DND-41 (cell line): Measurements from ENCODE around the gene EZH1.

ENCODE experiments used
- ATAC-seq: fragments of 200-7000 bp; cut with Tn5 transposase; 3 replicates; pipeline ENCODE4 v1.9.1; 2021; ENCODE audit warnings: low read depth; ENCODE audit not compliant: insufficient read depth
- DNase-seq: peaks from one replicate; pipeline ENCODE4 v3.0.0-alpha.2; 2020
- H2AFZ ChIP-seq: 2 replicates; pipeline ENCODE4 v1.6.0; 2012; ENCODE audit warnings: low read depth, low read length
- H3K27ac ChIP-seq: 2 replicates; pipeline ENCODE4 v1.5.1; 2012; ENCODE audit warnings: low read length, inconsistent platforms
- H3K27me3 ChIP-seq: fragments of 200-600 bp; sonication (generic); 2 replicates; pipeline ENCODE4 v1.6.0; 2012; ENCODE audit warnings: low read length, mild to moderate bottlenecking, inconsistent platforms; ENCODE audit not compliant: insufficient read depth, poor library complexity
- H3K36me3 ChIP-seq: 2 replicates; pipeline ENCODE4 v1.5.1; 2012; ENCODE audit warnings: low read length, inconsistent platforms; ENCODE audit not compliant: insufficient read depth
- H3K4me1 ChIP-seq: 2 replicates; pipeline ENCODE4 v1.5.1; 2012; ENCODE audit warnings: mild to moderate bottlenecking, low read length; ENCODE audit not compliant: insufficient read depth
- H3K4me2 ChIP-seq: 2 replicates; pipeline ENCODE4 v1.6.0; 2012; ENCODE audit warnings: mild to moderate bottlenecking, moderate library complexity, low read length, inconsistent platforms; ENCODE audit not compliant: insufficient read depth
- H3K4me3 ChIP-seq, 2 experiments: fragments of 200-600 bp in 1 of 2; shearing (Covaris generic) in 1 of 2; 2 replicates each; pipeline ENCODE4 v1.5.1; 2012 to 2016; ENCODE audit warnings: inconsistent platforms in 2 of 2, low read length in 2 of 2, mild to moderate bottlenecking in 2 of 2, low read depth in 1 of 2, moderate library complexity in 1 of 2
- H3K79me2 ChIP-seq: 2 replicates; pipeline ENCODE4 v1.6.0; 2012; ENCODE audit warnings: low read length, inconsistent platforms; ENCODE audit not compliant: insufficient read depth
- H3K9ac ChIP-seq: 2 replicates; pipeline ENCODE4 v1.6.0; 2012; ENCODE audit warnings: low read depth, mild to moderate bottlenecking, inconsistent platforms, low read length, moderate library complexity
- H3K9me3 ChIP-seq: 2 replicates; pipeline ENCODE4 v1.5.1; 2012; ENCODE audit warnings: low read length, moderate library complexity, mild to moderate bottlenecking, inconsistent platforms; ENCODE audit not compliant: insufficient read depth, severe bottlenecking
- H4K20me1 ChIP-seq: 2 replicates; pipeline ENCODE4 v1.6.0; 2012; ENCODE audit warnings: low read length; ENCODE audit not compliant: insufficient read depth
- EZH2 ChIP-seq: IDR thresholded peaks from 3 replicates; pipeline ENCODE4 v1.6.1; 2012; ENCODE audit warnings: borderline replicate concordance, low read depth, mild to moderate bottlenecking, moderate library complexity, low read length, inconsistent platforms; ENCODE audit not compliant: severe bottlenecking
- TF ChIP-seq, protein P1 (sequence below): IDR thresholded peaks from 2 replicates; pipeline ENCODE4 v1.5.1; 2012; ENCODE audit warnings: borderline replicate concordance, low read length, moderate library complexity, mild to moderate bottlenecking; ENCODE audit not compliant: poor library complexity, severe bottlenecking; ENCODE audit errors: extremely low read depth

The EZH1 gene

DNA sequence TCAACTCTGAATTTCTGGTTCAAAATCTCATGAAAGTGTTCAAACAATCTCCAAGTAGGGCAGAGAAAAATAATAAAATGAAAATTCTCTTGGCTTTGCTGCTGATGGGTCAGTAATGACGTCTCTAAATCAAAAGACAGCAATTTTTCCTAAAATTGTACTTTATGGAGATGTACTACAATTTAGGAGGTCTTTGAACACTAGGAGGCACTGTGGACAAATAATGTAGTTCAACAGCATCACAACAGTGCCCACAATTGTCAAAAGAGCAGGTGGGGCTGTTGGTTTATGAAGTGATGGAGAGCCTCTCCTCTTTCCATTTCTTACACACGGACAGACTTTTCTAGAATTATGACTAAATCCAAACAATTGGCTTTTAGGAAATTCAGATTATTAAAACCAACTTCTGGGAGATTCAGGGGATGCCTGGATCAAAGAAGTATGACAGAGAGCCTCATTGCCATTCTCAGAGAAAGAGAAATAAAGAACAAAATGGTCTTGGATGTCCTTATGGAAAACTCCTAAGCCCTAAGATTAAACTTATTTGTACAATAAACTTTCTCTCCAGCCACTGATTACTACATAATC lies 23.8 kb downstream of the EZH1 start:
- no peaks in the 10 kb centered on the region for H3K9me3 ChIP-seq
- DNase-seq (peak; percentile 45), ATAC-seq (peak; percentile 89)
- no peak overlapping the region for H3K4me2 ChIP-seq
- no peak overlapping the region for H3K9ac ChIP-seq
- no peak overlapping the region for H2AFZ ChIP-seq
- H3K27ac ChIP-seq = no peak overlapping the region
- H3K4me1 ChIP-seq = no peaks in the 10 kb centered on the region
- no peaks in the 10 kb centered on the region for H3K27me3 ChIP-seq
- H3K79me2 ChIP-seq = no peaks in the 10 kb centered on the region
- TF ChIP-seq, protein P1, sequence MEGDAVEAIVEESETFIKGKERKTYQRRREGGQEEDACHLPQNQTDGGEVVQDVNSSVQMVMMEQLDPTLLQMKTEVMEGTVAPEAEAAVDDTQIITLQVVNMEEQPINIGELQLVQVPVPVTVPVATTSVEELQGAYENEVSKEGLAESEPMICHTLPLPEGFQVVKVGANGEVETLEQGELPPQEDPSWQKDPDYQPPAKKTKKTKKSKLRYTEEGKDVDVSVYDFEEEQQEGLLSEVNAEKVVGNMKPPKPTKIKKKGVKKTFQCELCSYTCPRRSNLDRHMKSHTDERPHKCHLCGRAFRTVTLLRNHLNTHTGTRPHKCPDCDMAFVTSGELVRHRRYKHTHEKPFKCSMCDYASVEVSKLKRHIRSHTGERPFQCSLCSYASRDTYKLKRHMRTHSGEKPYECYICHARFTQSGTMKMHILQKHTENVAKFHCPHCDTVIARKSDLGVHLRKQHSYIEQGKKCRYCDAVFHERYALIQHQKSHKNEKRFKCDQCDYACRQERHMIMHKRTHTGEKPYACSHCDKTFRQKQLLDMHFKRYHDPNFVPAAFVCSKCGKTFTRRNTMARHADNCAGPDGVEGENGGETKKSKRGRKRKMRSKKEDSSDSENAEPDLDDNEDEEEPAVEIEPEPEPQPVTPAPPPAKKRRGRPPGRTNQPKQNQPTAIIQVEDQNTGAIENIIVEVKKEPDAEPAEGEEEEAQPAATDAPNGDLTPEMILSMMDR = peak; percentile 81
- TF ChIP-seq EZH2 = no peak
- H3K36me3 ChIP-seq = peaks cover 79% of the 10 kb centered on the region
- no peak overlapping the region for H3K4me3 ChIP-seq
- no peaks in the 10 kb centered on the region for H4K20me1 ChIP-seq

DNA sequence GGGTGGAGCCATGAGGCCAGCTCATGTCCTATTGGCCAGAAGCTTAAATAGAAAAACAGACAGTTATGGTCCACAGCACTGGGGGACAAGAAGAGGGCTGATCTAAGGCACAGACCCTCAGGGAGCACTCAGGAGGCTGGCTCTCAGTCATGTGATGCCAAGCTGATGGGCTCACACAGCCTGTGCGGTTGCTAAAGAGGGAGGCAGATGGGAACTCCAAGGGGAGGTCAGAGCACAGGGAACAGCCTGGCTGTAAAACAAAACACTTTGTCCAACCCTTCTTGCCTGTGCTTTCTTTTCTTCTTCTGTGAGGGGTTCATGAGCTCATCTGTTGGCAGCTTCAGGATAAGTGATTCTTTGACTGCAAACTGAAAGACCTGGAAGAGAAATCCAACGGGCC lies 35.3 kb downstream of the EZH1 start:
- Histone ChIP-seq H3K79me2 (no peaks in the 10 kb centered on the region), H3K36me3 (peaks cover 93% of the 10 kb centered on the region), H2AFZ (no peak overlapping the region), H3K27ac (no peak overlapping the region), H3K4me3 (no peak overlapping the region), H3K9me3 (no peaks in the 10 kb centered on the region), H3K4me2 (no peak overlapping the region), H3K27me3 (no peaks in the 10 kb centered on the region), H4K20me1 (no peaks in the 10 kb centered on the region), H3K9ac (no peak overlapping the region), H3K4me1 (no peaks in the 10 kb centered on the region)
- ATAC-seq (no peak), DNase-seq (no peak)
- TF ChIP-seq, protein P1 = no peak
- no peak for TF ChIP-seq EZH2

DNA sequence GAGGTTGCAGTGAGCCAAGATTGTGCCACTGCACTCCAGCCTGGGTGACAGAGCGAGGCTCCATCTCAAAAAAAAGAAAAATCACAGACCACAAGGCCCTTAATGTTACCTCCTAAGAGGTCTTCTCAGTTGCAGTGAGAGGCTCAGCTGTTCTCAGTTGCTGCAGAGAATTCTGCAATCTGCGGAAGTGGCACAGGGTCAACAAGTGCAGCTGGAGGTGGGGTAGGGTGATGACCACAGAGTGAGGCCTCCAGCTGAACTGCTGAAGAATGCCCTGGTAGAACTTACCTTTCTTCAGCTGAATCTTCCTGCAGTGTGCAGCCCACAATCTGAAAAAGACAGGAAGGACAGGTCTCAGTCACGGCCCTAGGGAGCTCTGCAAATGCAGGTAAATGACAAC lies 36.3 kb downstream of the EZH1 start:
- no peak overlapping the region for H3K9ac ChIP-seq
- H3K79me2 ChIP-seq = no peaks in the 10 kb centered on the region
- H3K4me3 ChIP-seq = no peak overlapping the region
- no peak overlapping the region for H3K4me2 ChIP-seq
- H4K20me1 ChIP-seq = no peaks in the 10 kb centered on the region
- H3K9me3 ChIP-seq = no peaks in the 10 kb centered on the region
- peaks cover 94% of the 10 kb centered on the region for H3K36me3 ChIP-seq
- DNase-seq (no peak), ATAC-seq (no peak)
- no peaks in the 10 kb centered on the region for H3K4me1 ChIP-seq
- no peaks in the 10 kb centered on the region for H3K27me3 ChIP-seq
- H2AFZ ChIP-seq = no peak overlapping the region
- TF ChIP-seq, protein P1 = no peak
- TF ChIP-seq EZH2 = no peak
- no peak overlapping the region for H3K27ac ChIP-seq

DNA sequence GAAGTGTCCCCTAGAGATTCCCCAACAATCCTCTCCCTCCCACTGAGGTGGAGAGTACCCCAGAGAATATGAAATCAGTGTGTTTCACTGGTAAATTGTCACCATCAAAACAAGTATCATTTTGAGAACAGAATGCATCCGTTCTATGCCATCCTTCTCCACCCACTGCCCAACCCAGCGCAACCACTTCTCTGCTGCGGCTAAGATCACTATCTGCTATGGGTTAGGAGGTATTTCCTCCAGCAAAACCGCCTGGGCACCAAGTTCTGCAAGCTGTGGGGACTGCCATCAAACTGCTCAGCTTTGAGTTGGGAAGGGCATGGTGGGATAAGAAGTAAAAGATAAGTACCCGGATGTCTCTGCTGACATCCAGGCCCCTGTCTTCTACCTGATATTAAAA lies 38.1 kb downstream of the EZH1 start:
- Histone ChIP-seq H3K9ac (no peak overlapping the region), H3K27me3 (no peaks in the 10 kb centered on the region), H3K36me3 (peaks cover 94% of the 10 kb centered on the region), H3K4me1 (no peaks in the 10 kb centered on the region), H3K9me3 (no peaks in the 10 kb centered on the region), H3K4me2 (no peak overlapping the region), H3K79me2 (no peaks in the 10 kb centered on the region), H4K20me1 (no peaks in the 10 kb centered on the region), H3K27ac (no peak overlapping the region), H3K4me3 (no peak overlapping the region), H2AFZ (no peak overlapping the region)
- no peak for DNase-seq
- ATAC-seq = no peak
- TF ChIP-seq EZH2 = no peak
- TF ChIP-seq, protein P1 = no peak
